Measurements from ENCODE around the gene GUCY1A1.

The GUCY1A1 gene

DNA sequence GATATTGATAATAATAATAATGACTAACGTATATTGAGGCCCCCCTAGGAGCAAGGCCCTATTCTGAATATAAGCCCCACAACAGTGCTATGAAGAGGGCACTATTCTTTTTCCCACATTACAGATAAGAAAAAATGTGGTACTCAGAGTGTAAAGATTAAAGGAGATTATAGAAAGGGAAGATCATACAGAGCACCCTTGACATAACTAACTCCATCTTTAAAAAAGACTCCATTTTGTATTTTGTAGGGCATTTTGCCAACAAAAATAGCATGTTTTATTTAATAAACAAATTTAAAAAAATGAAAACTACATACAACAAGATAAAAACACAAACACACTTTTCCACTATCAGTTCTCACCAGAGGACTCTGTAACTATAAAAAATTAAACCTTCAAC, 42.1 kb downstream of the GUCY1A1 start:
- H3K4me2 ChIP-seq (ENCODE audit: low read length) = no peak overlapping the region
- H3K27ac ChIP-seq = no peak overlapping the region
- no peaks in the 10 kb centered on the region for H3K36me3 ChIP-seq (ENCODE audit: control insufficient read depth, insufficient read depth, low read length)
- H3K4me1 ChIP-seq = peaks cover 6% of the 10 kb centered on the region
- TF ChIP-seq, protein P1, sequence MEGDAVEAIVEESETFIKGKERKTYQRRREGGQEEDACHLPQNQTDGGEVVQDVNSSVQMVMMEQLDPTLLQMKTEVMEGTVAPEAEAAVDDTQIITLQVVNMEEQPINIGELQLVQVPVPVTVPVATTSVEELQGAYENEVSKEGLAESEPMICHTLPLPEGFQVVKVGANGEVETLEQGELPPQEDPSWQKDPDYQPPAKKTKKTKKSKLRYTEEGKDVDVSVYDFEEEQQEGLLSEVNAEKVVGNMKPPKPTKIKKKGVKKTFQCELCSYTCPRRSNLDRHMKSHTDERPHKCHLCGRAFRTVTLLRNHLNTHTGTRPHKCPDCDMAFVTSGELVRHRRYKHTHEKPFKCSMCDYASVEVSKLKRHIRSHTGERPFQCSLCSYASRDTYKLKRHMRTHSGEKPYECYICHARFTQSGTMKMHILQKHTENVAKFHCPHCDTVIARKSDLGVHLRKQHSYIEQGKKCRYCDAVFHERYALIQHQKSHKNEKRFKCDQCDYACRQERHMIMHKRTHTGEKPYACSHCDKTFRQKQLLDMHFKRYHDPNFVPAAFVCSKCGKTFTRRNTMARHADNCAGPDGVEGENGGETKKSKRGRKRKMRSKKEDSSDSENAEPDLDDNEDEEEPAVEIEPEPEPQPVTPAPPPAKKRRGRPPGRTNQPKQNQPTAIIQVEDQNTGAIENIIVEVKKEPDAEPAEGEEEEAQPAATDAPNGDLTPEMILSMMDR (IDR thresholded peaks at IDR 0.05) = no peak
- no peak overlapping the region for H2AFZ ChIP-seq
- no peaks in the 10 kb centered on the region for H3K79me2 ChIP-seq
- H3K9me3 ChIP-seq (ENCODE audit: control insufficient read depth, low read length) = no peaks in the 10 kb centered on the region
- no peak overlapping the region for H3K9ac ChIP-seq
- no peaks in the 10 kb centered on the region for H3K27me3 ChIP-seq (ENCODE audit: control insufficient read depth, insufficient read depth, low read length)
- no peak overlapping the region for H3K4me3 ChIP-seq (ENCODE audit: low read depth, low read length)

DNA sequence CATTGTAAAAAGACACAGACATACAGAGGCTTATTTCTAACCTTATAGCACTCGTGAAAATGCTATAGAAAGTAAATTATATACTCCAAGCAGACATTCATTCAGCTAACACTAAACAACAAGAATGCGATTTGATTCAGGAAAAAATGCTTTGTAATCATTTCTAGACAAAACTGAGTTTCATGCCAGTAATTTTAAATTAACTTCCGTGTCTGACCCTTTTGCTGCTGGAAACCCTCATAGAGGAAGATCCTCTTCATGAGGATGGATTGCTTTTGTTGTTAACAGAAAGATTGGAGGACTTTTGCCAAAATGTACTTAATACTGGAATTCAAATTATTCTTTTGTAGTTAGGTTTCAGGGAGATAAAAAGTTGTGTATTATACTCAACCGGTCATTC, 43.3 kb downstream of the GUCY1A1 start:
- TF ChIP-seq, protein P1 (IDR thresholded peaks at IDR 0.05) = no peak
- no peaks in the 10 kb centered on the region for H3K9me3 ChIP-seq (ENCODE audit: control insufficient read depth, low read length)
- peaks cover 7% of the 10 kb centered on the region for H3K4me1 ChIP-seq
- H3K27me3 ChIP-seq (ENCODE audit: control insufficient read depth, insufficient read depth, low read length) = no peaks in the 10 kb centered on the region
- no peaks in the 10 kb centered on the region for H3K36me3 ChIP-seq (ENCODE audit: control insufficient read depth, insufficient read depth, low read length)
- no peak overlapping the region for H3K9ac ChIP-seq
- H3K79me2 ChIP-seq = no peaks in the 10 kb centered on the region
- H3K4me2 ChIP-seq (ENCODE audit: low read length) = no peak overlapping the region
- no peak overlapping the region for H3K27ac ChIP-seq
- no peak overlapping the region for H3K4me3 ChIP-seq (ENCODE audit: low read depth, low read length)
- no peak overlapping the region for H2AFZ ChIP-seq

DNA sequence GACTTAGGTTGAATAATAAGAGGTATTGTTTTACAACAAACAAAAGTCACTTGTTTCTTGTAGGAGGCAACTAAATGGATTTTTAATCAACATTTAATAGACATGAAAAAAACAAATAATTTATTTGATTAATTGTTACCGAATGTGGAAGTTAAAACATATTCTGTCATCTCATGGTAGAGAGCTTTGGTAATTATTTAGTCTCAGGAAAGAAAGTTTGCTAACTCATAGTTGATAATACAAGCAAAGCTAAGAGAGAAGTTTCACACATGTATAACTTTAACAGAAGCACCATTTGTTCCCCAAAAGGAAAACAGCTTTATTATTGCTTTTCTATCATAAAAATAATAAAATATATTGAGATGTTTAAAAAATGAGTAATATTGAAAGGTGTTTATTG, 44.9 kb downstream of the GUCY1A1 start:
- H2AFZ ChIP-seq = no peak overlapping the region
- H3K27ac ChIP-seq = no peak overlapping the region
- H3K4me3 ChIP-seq (ENCODE audit: low read depth, low read length) = no peak overlapping the region
- TF ChIP-seq, protein P1 (IDR thresholded peaks at IDR 0.05) = no peak
- no peak overlapping the region for H3K9ac ChIP-seq
- H3K4me2 ChIP-seq (ENCODE audit: low read length) = no peak overlapping the region
- no peaks in the 10 kb centered on the region for H3K79me2 ChIP-seq
- peaks cover 10% of the 10 kb centered on the region for H3K4me1 ChIP-seq
- H3K9me3 ChIP-seq (ENCODE audit: control insufficient read depth, low read length) = no peaks in the 10 kb centered on the region
- no peaks in the 10 kb centered on the region for H3K36me3 ChIP-seq (ENCODE audit: control insufficient read depth, insufficient read depth, low read length)
- H3K27me3 ChIP-seq (ENCODE audit: control insufficient read depth, insufficient read depth, low read length) = no peaks in the 10 kb centered on the region

DNA sequence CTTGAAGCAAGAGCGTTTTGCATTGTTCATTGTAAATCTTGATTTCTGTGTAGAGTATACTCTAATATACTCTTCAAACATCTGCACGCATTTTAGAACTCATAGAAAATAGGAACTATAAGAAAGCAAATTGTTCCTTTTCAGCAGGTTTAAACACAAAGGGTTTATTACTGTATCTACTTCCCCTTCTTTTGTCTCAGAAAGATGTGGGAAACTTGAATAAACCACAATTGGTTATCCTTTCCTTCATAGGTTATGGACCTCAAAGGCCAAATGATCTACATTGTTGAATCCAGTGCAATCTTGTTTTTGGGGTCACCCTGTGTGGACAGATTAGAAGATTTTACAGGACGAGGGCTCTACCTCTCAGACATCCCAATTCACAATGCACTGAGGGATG, 46.2 kb downstream of the GUCY1A1 start:
- H3K4me1 ChIP-seq = peaks cover 10% of the 10 kb centered on the region
- TF ChIP-seq, protein P1 (IDR thresholded peaks at IDR 0.05) = no peak
- no peak overlapping the region for H3K9ac ChIP-seq
- H2AFZ ChIP-seq = no peak overlapping the region
- no peak overlapping the region for H3K4me2 ChIP-seq (ENCODE audit: low read length)
- no peak overlapping the region for H3K4me3 ChIP-seq (ENCODE audit: low read depth, low read length)
- H3K9me3 ChIP-seq (ENCODE audit: control insufficient read depth, low read length) = no peaks in the 10 kb centered on the region
- no peaks in the 10 kb centered on the region for H3K36me3 ChIP-seq (ENCODE audit: control insufficient read depth, insufficient read depth, low read length)
- H3K27me3 ChIP-seq (ENCODE audit: control insufficient read depth, insufficient read depth, low read length) = no peaks in the 10 kb centered on the region
- no peak overlapping the region for H3K27ac ChIP-seq
- no peaks in the 10 kb centered on the region for H3K79me2 ChIP-seq

DNA sequence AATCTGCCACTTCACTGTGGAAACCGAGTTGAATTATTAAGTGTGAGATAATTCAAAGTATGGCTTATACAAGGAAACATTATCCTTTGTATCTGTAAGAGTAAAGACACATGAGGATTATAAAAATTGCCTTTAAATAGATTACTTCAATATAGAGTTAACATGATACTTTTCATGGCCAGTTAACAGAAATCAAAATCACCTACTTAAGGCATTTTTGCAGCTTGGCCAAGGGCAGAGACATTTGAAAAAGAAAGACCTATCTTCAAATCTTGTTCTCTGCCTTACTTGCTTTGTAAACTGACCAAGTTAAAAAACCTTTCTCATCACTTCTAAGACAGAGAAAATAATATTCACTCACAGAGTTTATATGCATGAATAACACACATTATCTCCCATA, 47.3 kb downstream of the GUCY1A1 start:
- Histone ChIP-seq H3K9me3 (ENCODE audit: control insufficient read depth, low read length) (no peaks in the 10 kb centered on the region), H3K27ac (no peak overlapping the region), H3K4me2 (ENCODE audit: low read length) (peak overlapping the region; percentile 33), H3K36me3 (ENCODE audit: control insufficient read depth, insufficient read depth, low read length) (no peaks in the 10 kb centered on the region), H2AFZ (no peak overlapping the region), H3K27me3 (ENCODE audit: control insufficient read depth, insufficient read depth, low read length) (no peaks in the 10 kb centered on the region), H3K4me3 (ENCODE audit: low read depth, low read length) (no peak overlapping the region), H3K9ac (no peak overlapping the region), H3K79me2 (no peaks in the 10 kb centered on the region), H3K4me1 (peaks cover 10% of the 10 kb centered on the region)
- TF ChIP-seq, protein P1 (IDR thresholded peaks at IDR 0.05) = no peak
